ENCODE data around the gene GLP2R. TPM values are rescaled to one million over a fixed set of nuclear protein-coding genes. Genes with fewer than 3 reads are reported as not detected.

The GLP2R gene
- total RNA-seq, 2 experiments from 2014 or later: not detected

- CTCF ChIA-PET: no interaction called here
- H3K4me1 Mint-ChIP-seq (ENCODE audit: low read depth): no peaks in the 10 kb centered on the region
- no peaks in the 10 kb centered on the region for H3K36me3 Mint-ChIP-seq (ENCODE audit: low read depth)
- TF ChIP-seq, protein P1, sequence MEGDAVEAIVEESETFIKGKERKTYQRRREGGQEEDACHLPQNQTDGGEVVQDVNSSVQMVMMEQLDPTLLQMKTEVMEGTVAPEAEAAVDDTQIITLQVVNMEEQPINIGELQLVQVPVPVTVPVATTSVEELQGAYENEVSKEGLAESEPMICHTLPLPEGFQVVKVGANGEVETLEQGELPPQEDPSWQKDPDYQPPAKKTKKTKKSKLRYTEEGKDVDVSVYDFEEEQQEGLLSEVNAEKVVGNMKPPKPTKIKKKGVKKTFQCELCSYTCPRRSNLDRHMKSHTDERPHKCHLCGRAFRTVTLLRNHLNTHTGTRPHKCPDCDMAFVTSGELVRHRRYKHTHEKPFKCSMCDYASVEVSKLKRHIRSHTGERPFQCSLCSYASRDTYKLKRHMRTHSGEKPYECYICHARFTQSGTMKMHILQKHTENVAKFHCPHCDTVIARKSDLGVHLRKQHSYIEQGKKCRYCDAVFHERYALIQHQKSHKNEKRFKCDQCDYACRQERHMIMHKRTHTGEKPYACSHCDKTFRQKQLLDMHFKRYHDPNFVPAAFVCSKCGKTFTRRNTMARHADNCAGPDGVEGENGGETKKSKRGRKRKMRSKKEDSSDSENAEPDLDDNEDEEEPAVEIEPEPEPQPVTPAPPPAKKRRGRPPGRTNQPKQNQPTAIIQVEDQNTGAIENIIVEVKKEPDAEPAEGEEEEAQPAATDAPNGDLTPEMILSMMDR (IDR thresholded peaks at IDR 0.05): no peak
- no peak for ATAC-seq
- intact Hi-C loops (cut with micrococcal nuclease): no loop called here
- POLR2A ChIA-PET: no interaction called here
- no peak overlapping the region for H3K27ac Mint-ChIP-seq
- no peak for DNase-seq
- peaks cover 8% of the 10 kb centered on the region for H3K27me3 Mint-ChIP-seq
- H3K4me3 Mint-ChIP-seq: no peak overlapping the region
- H3K9me3 Mint-ChIP-seq: no peaks in the 10 kb centered on the region
Observed at GRCh38 chr17:9868552-9868951, 42.8 kb downstream of the GLP2R start.

DNA sequence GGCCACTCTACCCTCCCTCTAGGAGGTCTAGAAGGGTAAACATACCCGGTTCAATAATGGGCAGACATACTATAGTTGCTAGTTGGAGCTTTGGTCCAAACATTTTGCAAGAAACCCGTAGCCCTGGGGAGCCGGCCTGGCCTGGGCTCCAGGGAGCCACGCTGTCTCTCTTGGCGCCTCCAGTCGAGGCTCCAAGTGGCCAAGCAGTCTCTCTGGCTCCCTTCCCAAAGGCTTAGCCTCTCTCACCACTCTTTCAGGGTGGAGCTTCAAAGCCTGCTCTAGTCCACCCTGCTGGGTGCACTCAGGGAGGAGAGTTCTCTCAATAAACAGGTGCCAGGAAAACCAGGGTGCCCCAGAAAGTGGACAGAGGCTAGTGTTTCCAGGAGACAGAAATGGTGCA is 47.1 kb downstream of the GLP2R start:
- no peaks in the 10 kb centered on the region for H3K4me1 Mint-ChIP-seq (ENCODE audit: low read depth)
- POLR2A ChIA-PET: no interaction called here
- TF ChIP-seq, protein P1 (IDR thresholded peaks at IDR 0.05): no peak
- H3K36me3 Mint-ChIP-seq (ENCODE audit: low read depth): no peaks in the 10 kb centered on the region
- no peak overlapping the region for H3K4me3 Mint-ChIP-seq
- DNase-seq (no peak), ATAC-seq (no peak)
- intact Hi-C loops (cut with micrococcal nuclease): no loop called here
- peaks cover 5% of the 10 kb centered on the region for H3K27me3 Mint-ChIP-seq
- no peaks in the 10 kb centered on the region for H3K9me3 Mint-ChIP-seq
- no peak overlapping the region for H3K27ac Mint-ChIP-seq
- CTCF ChIA-PET: no interaction called here

DNA sequence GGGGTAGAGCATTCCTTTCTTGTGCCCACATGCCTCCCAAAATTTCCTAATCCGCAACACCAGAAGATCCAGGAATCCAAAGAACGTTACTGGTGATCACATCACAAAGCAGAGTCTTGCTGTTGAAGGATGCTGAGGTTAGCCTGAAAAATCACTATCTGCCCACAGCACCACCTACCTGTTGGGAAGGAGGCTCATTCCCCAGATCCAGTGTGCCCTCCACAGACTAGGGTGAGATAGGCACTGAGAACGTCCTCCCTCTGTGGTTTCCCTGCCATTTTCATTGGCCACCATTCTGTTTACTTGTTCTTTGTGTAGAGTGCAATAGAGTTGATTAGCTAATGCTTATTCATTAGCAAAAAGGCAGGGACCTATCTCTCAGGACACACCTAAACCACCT is 49.0 kb downstream of the GLP2R start:
- TF ChIP-seq, protein P1 (IDR thresholded peaks at IDR 0.05): no peak
- H3K27me3 Mint-ChIP-seq: peaks cover 3% of the 10 kb centered on the region
- H3K9me3 Mint-ChIP-seq: no peaks in the 10 kb centered on the region
- ChIA-PET CTCF (no interaction called here), POLR2A (no interaction called here)
- no peak overlapping the region for H3K27ac Mint-ChIP-seq
- intact Hi-C loops (cut with micrococcal nuclease): no loop called here
- H3K4me1 Mint-ChIP-seq (ENCODE audit: low read depth): no peaks in the 10 kb centered on the region
- no peaks in the 10 kb centered on the region for H3K36me3 Mint-ChIP-seq (ENCODE audit: low read depth)
- ATAC-seq (no peak), DNase-seq (no peak)
- H3K4me3 Mint-ChIP-seq: no peak overlapping the region

GRCh38 chr17:9875441-9875840 is 49.7 kb downstream of the GLP2R start:
- POLR2A ChIA-PET: interaction anchor here (0.5 kb wide), 1 partner anchor 916 kb away, joined by 3 read pairs; no protein-coding TSS in a partner anchor
- DNase-seq (no peak), ATAC-seq (no peak)
- no peaks in the 10 kb centered on the region for H3K4me1 Mint-ChIP-seq (ENCODE audit: low read depth)
- no peak overlapping the region for H3K4me3 Mint-ChIP-seq
- H3K9me3 Mint-ChIP-seq: no peaks in the 10 kb centered on the region
- no peaks in the 10 kb centered on the region for H3K36me3 Mint-ChIP-seq (ENCODE audit: low read depth)
- CTCF ChIA-PET: no interaction called here
- TF ChIP-seq, protein P1 (IDR thresholded peaks at IDR 0.05): no peak
- peaks cover 3% of the 10 kb centered on the region for H3K27me3 Mint-ChIP-seq
- H3K27ac Mint-ChIP-seq: no peak overlapping the region
- intact Hi-C loops (cut with micrococcal nuclease): no loop called here

DNA sequence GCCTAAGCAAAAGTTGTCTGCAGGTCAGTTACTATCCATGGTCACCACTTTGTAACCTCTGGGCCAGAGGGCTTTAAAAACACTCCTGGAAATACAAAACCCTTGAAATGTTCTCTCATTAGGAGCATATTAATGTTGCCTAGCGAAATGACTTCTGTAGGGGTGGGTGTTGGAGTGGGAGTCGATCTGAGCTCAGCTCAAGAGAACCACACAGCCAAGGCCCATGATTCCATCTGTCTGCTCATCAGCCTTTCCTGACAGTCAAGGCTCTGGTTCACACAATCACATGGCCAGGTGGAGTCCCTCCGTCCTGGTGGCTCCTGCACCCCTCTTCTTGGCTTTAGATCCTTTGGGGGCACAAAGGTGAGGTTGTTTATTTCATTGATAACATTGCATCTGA is 52.6 kb downstream of the GLP2R start:
- intact Hi-C loops (cut with micrococcal nuclease): no loop called here
- DNase-seq (no peak), ATAC-seq (no peak)
- POLR2A ChIA-PET: no interaction called here
- Mint-ChIP-seq H3K4me1 (ENCODE audit: low read depth) (no peaks in the 10 kb centered on the region), H3K9me3 (peaks cover 12% of the 10 kb centered on the region), H3K27me3 (no peaks in the 10 kb centered on the region), H3K36me3 (ENCODE audit: low read depth) (no peaks in the 10 kb centered on the region), H3K4me3 (no peak overlapping the region), H3K27ac (no peak overlapping the region)
- CTCF ChIA-PET: interaction anchor here (0.6 to 1.4 kb wide), 2 partner anchors 12 to 150 kb away, joined by 3 read pairs; no protein-coding TSS in a partner anchor
- TF ChIP-seq, protein P1 (IDR thresholded peaks at IDR 0.05): no peak

Measured in activated CD8-positive, alpha-beta T cell treated with anti-CD3 and anti-CD28 coated beads for 36 hours (primary cell).